ENCODE results near the gene RAB39B.

The RAB39B gene

DNA sequence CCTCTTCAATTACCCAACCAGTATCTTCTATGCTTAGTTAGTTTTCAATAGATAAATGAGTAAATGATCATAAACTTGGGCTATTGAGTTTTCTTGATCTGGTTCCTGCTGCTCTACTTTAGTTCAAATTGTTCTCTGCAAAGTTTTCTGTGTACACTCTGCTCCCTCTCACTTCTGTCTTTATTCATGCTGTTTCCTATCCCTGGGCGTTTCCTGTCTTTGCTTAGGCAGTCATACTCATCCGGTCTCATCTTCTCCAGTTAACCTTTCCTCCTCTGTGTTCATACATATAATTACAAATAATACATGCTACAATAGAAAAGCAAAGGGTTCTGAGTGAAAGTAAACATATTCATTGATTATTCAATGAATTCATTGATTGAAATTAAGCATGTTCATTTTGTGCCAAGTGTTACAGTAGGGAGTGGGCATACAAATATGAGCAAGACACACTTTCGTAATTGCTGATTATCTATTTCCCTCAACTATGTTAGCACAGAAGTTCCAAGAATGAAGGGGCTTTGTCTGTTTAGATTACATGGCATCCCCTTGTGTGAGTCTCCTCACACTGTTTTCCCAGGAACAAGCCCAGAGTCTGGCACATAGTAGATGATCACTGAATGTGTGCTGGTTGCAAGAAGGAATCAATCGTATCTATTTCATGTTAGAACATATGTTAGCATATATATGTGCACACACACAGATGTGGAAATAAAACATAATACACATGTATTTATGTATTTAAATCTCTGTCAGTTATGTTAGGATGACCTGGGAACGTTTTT is 1.1 kb downstream of the RAB39B start:
- ChIA-PET POLR2A (no interaction called here), CTCF (no interaction called here)
- DNase-seq (ENCODE audit: extremely low spot score), result no peak
- TF ChIP-seq, protein P1, sequence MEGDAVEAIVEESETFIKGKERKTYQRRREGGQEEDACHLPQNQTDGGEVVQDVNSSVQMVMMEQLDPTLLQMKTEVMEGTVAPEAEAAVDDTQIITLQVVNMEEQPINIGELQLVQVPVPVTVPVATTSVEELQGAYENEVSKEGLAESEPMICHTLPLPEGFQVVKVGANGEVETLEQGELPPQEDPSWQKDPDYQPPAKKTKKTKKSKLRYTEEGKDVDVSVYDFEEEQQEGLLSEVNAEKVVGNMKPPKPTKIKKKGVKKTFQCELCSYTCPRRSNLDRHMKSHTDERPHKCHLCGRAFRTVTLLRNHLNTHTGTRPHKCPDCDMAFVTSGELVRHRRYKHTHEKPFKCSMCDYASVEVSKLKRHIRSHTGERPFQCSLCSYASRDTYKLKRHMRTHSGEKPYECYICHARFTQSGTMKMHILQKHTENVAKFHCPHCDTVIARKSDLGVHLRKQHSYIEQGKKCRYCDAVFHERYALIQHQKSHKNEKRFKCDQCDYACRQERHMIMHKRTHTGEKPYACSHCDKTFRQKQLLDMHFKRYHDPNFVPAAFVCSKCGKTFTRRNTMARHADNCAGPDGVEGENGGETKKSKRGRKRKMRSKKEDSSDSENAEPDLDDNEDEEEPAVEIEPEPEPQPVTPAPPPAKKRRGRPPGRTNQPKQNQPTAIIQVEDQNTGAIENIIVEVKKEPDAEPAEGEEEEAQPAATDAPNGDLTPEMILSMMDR (IDR thresholded peaks at IDR 0.05; ENCODE audit: control extremely low read depth, extremely low read depth, low read depth, missing control alignments), result no peak

DNA sequence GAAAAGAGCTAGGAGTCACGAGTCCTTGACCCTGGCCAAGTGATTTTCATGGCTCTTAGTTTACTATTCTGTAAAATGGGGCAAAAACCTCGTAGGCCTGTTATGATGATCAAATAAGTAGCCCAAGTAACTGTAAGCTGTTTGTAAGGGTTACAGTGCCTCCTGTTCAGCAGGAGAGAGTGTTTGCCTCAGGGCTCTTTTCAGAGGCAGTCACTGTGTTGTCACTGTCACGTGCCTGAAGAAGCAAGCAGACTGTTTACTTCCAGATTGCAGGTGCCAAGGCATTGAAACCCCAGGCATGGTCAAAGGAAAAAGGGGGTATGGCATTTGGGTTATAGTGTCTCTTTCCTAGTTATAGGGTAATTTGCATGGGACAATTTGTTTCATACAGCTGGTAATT is 4.5 kb downstream of the RAB39B start:
- CTCF ChIA-PET, result interaction anchor here (2.4 kb wide), 1 partner anchor 43 kb away, joined by 6 read pairs; the partner anchor contains the start of gene VBP1
- no peak for DNase-seq (ENCODE audit: extremely low spot score)
- POLR2A ChIA-PET, result no interaction called here
- TF ChIP-seq, protein P1 (IDR thresholded peaks at IDR 0.05; ENCODE audit: control extremely low read depth, extremely low read depth, low read depth, missing control alignments), result no peak

DNA sequence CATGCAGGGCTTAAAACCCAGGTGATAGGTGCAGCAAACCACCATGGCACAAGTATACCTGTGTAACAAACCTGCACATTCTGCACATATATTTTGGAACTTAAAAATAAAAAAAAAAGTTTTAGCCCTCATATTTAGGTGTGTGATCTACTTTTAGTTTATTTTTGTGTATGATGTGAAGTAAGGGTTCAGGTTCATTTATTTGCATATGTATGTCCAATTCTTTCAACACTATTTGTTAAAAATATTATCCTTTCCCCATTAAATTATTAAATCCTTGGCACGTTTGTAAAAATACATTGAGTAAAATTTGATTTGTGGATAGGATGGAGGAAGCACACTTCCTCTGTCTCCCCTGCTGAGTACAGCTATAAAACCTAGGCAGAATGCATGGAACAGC is 12.9 kb downstream of the RAB39B start:
- TF ChIP-seq, protein P1 (IDR thresholded peaks at IDR 0.05; ENCODE audit: control extremely low read depth, extremely low read depth, low read depth, missing control alignments), result no peak
- no peak for DNase-seq (ENCODE audit: extremely low spot score)
- ChIA-PET POLR2A (no interaction called here), CTCF (no interaction called here)

DNA sequence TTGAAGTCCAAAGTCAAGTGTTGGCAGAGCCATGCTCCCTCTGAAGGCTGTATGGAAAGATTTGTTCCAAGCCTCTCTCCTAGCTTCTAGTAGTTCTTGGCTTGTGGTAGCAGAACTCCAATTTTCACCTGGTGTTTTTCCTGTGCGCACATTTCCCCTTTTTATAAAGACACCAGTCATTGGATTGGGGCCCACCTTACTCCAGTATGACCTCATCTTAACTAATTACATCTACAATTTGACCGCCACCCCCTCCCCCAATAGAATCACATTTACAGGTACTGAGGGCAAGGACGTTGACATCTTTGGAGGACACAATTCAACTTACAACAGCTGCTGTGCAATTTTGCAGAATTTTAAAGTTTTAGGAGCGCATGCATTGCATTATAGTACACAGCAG is 16.8 kb downstream of the RAB39B start:
- CTCF ChIA-PET, result no interaction called here
- TF ChIP-seq, protein P1 (IDR thresholded peaks at IDR 0.05; ENCODE audit: control extremely low read depth, extremely low read depth, low read depth, missing control alignments), result no peak
- POLR2A ChIA-PET, result no interaction called here
- no peak for DNase-seq (ENCODE audit: extremely low spot score)

DNA sequence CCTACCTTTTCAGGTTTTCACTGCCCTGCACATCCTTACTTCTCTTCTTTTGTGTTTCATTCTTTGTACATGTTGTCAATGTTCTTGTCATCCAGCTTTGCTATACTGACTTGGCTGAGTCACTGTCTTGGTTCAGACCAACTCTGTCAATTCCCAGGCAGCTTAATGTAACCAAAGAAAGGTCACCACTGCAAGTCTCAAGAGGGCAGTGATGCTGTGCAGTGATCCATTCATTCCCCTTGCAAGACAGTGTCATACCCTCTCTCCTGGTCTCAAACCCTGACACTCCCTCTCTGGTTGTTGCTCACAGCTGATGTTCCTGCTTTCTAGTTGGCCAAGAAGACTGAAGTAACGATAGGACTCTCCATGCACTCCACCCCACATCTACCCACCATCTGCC is 17.5 kb downstream of the RAB39B start:
- TF ChIP-seq, protein P1 (IDR thresholded peaks at IDR 0.05; ENCODE audit: control extremely low read depth, extremely low read depth, low read depth, missing control alignments), result no peak
- ChIA-PET CTCF (interaction anchor here (1.2 kb wide), 1 partner anchor 15 kb away, joined by 3 read pairs; no protein-coding TSS in a partner anchor), POLR2A (no interaction called here)
- DNase-seq (ENCODE audit: extremely low spot score), result no peak

DNA sequence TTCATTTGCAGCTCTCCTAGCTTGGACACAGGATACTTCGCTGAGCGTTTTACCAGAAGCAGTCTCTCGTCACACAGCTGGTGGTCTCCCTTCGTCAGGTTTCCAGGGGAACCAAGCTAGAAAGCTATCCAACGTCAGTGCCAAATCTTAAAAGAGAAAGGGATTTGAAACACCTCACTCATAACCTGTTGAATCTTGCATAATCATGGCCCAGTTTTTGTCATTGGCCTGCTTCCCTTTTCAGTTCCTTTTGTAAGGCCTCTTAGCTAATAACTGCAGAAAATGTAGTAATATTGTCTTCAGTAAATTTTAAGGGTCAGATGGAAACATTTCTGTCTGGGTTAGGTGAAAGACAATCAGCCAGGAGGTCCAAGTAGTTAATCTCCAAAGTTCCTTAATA is 22.0 kb downstream of the RAB39B start:
- ChIA-PET CTCF (no interaction called here), POLR2A (no interaction called here)
- TF ChIP-seq, protein P1 (IDR thresholded peaks at IDR 0.05; ENCODE audit: control extremely low read depth, extremely low read depth, low read depth, missing control alignments), result no peak
- DNase-seq (ENCODE audit: extremely low spot score), result no peak

All from GM10248 (cell line).